ENCODE data around the gene TNFRSF8.
A peak's percentile ranks its signal among the peaks of the same experiment; 100 is the strongest.

Gene TNFRSF8

DNA sequence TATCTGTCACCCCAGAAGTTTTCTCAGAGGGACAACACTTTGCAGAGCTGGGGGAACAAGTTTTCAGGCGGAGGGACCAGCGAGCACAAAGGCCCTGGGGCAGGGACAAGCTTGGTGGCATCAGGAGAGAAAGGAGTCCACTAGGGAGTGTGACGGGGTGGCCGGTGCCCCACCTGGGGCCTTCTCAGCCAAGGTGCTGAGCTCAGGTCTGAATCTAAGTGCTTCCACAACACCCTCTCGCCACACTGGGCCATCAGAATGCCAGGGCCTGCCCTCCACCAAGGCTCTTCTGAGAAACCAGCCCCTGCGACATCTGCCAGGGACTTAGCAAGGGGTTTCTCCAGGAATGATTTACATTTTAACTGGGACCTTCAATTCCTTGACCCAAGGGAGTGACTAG, 7.8 kb upstream of the TNFRSF8 start:
- no peak overlapping the region for H3K4me3 ChIP-seq (ENCODE audit: low read depth, low read length)
- DNase-seq (ENCODE audit: low read depth), result no peak
- TF ChIP-seq, protein P1, sequence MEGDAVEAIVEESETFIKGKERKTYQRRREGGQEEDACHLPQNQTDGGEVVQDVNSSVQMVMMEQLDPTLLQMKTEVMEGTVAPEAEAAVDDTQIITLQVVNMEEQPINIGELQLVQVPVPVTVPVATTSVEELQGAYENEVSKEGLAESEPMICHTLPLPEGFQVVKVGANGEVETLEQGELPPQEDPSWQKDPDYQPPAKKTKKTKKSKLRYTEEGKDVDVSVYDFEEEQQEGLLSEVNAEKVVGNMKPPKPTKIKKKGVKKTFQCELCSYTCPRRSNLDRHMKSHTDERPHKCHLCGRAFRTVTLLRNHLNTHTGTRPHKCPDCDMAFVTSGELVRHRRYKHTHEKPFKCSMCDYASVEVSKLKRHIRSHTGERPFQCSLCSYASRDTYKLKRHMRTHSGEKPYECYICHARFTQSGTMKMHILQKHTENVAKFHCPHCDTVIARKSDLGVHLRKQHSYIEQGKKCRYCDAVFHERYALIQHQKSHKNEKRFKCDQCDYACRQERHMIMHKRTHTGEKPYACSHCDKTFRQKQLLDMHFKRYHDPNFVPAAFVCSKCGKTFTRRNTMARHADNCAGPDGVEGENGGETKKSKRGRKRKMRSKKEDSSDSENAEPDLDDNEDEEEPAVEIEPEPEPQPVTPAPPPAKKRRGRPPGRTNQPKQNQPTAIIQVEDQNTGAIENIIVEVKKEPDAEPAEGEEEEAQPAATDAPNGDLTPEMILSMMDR (IDR thresholded peaks at IDR 0.05; ENCODE audit: low read depth, low read length, missing control alignments), result no peak

DNA sequence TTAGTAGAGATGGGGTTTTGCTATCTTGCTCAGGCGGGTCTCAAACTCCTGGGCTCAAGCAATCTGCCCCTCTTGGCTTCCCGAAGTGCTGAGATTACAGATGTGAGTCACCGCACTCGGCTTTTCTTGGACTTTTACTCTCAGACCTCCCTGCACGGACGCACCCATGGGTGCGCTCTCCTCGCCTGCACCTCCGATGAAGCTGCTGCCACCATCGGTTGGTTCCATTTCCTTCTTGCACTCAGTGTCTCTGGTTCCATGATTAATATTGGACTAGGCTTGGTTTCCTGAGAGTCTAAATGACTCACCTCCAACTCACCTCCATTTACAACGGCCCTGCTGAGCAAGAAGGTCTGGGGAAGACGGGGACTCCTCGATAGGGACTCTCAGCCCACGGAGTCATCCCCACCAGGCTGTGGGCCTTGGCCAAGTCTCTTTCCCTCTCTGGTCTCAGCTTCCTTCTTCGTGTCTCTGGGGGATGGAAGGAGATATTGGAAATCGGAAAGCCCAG, 6.7 kb upstream of the TNFRSF8 start:
- H3K4me3 ChIP-seq (ENCODE audit: low read depth, low read length), result no peak overlapping the region
- peak; percentile 71 for DNase-seq (ENCODE audit: low read depth)
- TF ChIP-seq, protein P1 (IDR thresholded peaks at IDR 0.05; ENCODE audit: low read depth, low read length, missing control alignments), result no peak

DNA sequence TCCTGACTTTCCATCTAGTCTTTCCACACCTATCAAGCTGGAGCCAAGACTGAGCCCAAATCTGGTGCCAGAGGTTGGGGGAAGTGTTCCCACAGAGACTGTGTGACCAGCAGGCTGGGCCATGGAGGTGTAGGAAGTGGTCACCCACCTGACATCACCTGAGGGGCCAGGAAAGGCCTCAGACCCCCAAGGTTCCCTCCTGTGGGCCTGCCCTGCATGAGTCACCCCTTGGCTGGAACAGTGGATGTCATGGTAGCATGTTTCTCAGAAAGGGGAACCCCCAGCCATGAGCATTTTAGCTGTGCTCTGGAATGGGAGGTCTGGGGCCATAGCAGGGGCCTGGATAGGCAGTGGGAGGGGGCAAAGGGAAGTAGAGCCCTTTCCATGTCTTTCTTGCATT, 5.7 kb upstream of the TNFRSF8 start:
- TF ChIP-seq, protein P1 (IDR thresholded peaks at IDR 0.05; ENCODE audit: low read depth, low read length, missing control alignments), result no peak
- H3K4me3 ChIP-seq (ENCODE audit: low read depth, low read length), result no peak overlapping the region
- no peak for DNase-seq (ENCODE audit: low read depth)

DNA sequence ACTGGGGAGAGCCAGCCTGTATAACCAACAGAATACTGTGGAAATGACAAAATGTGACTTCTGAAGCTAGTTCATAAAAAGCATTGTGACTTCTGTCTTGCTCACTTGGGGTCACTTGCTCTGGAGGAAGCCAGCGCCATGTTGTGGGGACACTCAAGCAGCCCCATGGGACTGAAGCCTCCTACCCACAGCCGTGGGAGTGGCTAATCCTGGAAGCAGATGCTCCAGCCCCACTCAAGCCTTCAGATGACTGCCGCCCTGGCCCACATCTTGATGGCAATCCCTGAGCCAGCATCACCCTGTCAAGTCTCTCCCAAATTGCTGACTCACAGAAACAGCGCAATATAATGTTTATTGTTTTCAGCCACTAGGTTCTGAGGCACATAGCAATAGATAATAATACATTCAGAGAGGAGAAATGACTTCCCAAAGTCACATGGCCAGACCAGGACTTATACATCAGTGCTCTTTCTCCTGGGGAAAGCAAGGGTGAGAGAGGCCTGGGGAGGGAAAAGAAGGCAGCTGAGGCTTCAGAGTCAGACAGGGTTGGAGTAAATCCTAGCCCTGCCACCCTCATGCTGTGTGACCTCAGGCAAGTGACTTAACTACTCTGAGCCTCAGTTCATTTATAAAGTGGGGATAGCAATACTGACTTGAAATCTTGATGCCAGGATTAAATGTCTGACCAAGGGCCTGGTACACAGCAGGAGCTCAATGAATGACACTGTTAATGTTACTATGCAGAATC, 5.0 kb upstream of the TNFRSF8 start:
- DNase-seq (ENCODE audit: low read depth), result no peak
- TF ChIP-seq, protein P1 (IDR thresholded peaks at IDR 0.05; ENCODE audit: low read depth, low read length, missing control alignments), result no peak
- no peak overlapping the region for H3K4me3 ChIP-seq (ENCODE audit: low read depth, low read length)

DNA sequence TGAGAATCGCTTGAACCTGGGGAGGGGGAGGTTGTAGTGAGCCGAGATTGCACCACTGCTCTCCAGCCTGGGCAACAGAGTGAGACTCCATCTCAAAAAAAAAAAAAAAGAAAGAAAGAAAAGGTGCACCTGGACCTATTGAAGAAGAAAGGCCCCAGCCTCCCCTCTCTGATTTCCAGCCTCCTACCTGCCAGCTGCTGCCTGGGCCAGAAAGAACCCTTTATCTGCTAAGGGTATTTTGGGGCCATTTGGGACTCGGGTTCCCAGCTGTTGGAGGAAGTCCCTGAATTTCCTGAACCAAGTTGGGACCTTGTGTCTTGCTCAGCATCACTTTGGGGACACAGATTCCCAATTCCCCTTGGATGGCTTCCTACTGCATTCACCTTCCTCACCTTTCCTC, 3.9 kb upstream of the TNFRSF8 start:
- DNase-seq (ENCODE audit: low read depth), result no peak
- H3K4me3 ChIP-seq (ENCODE audit: low read depth, low read length), result no peak overlapping the region
- TF ChIP-seq, protein P1 (IDR thresholded peaks at IDR 0.05; ENCODE audit: low read depth, low read length, missing control alignments), result no peak

DNA sequence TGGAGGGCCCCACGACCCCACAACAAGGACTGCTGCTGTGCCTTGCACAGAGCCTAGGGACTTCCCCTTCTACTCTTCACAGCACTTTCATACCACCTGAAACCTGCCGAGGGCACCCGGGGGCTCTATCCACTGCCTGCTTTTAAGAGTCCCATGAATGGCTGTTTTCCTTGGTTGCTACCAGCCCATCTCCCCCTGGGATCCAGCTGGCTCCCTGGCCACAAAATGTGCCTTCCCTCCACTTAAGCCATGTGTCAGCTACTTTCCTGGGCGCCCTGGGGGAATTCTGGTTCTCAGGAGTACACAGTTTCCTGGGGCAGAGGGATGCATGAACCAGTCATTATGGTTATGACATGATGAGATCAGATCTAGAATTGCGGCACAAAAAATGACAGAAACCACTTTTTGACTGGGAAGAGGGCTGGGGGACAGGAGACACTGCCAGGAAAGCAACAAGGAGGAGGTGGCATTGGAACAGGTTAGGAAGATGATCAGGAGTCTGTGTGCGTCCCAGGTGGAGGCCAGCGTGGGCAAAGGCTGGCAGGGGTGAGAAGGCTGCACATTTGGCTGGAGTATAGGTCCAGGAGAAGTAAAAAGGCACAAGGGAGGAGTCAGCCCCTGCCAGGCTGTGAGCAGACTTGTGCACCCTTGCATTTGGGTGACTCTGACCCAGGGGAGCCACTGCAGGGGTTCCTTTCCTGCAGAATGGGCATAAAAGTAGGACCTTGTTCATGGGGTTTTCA, 3.2 kb upstream of the TNFRSF8 start:
- DNase-seq (ENCODE audit: low read depth), result no peak

More for the DNA sequence above, 3.2 kb upstream of the TNFRSF8 start:
- TF ChIP-seq, protein P1 (IDR thresholded peaks at IDR 0.05; ENCODE audit: low read depth, low read length, missing control alignments), result no peak
- H3K4me3 ChIP-seq (ENCODE audit: low read depth, low read length), result peak overlapping the region; percentile 6

All from GM12864 (cell line).